Prostate gland (tissue), 2 donors: ENCODE results near the gene PTPN2. TPM values are rescaled to one million over a fixed set of nuclear protein-coding genes. Genes with fewer than 3 reads are reported as not detected.
"Not testable (repeated sequence)": the region's sequence is repeated elsewhere in the genome, so short reads cannot be mapped to it uniquely, and the experiment has no call there.

Source experiments
- DNase-seq: peaks from one replicate; pipeline ENCODE4 v3.0.0-alpha.2; 2019; ENCODE audit warnings: low spot score
- H3K27ac ChIP-seq, 2 donors: fragments of 200-600 bp; sonication (generic); 2 replicates each; pipeline ENCODE4 v1.5.1; 2017 to 2019
- H3K27me3 ChIP-seq: fragments of 200-600 bp; sonication (generic); replicated peaks from 2 replicates; pipeline ENCODE4 v1.5.1; 2019; ENCODE audit not compliant: insufficient read depth
- H3K36me3 ChIP-seq, 2 donors: fragments of 200-600 bp; sonication (generic); 1 replicate in 1 of 2; 2 replicates in 1 of 2; pipeline versions ENCODE4 v1.5.1 to v1.8.1; 2017 to 2019
- H3K4me1 ChIP-seq: fragments of 200-600 bp; sonication (generic); replicated peaks from 2 replicates; pipeline ENCODE4 v1.5.1; 2019
- H3K4me3 ChIP-seq, 2 donors: fragments of 200-600 bp; sonication (generic); 2 replicates each; pipeline ENCODE4 v1.5.1; 2017 to 2019
- H3K9me3 ChIP-seq: fragments of 200-600 bp; sonication (generic); 2 replicates; pipeline ENCODE4 v1.5.1; 2017
- POLR2A ChIP-seq: fragments of 450-650 bp; IDR thresholded peaks from one replicate; pipeline ENCODE4 v1.6.1; 2016; ENCODE audit warnings: antibody characterized with exemption, mild to moderate bottlenecking
- POLR2AphosphoS5 ChIP-seq: sonication (generic); formaldehyde crosslinking; IDR thresholded peaks from one replicate; pipeline ENCODE4 v1.6.1; 2017; ENCODE audit warnings: antibody characterized with exemption
- WGBS: methylation state at CpG from one replicate; pipeline ENCODE4 v1.1.5; 2018; 5-methylcytosine and 5-hydroxymethylcytosine counted together
- intact Hi-C: fragments of 100-400 bp; cut with DNase I; formaldehyde crosslinking; loops from one replicate; pipeline ENCODE4 v1.14.2; 2022
- total RNA-seq, 2 donors: library from RNA; depleted of rRNA; stranded (reverse); fragments of >200 nt; gene quantifications; one replicate each; pipeline ENCODE4 v1.1.0, GENCODE V29; 2016
- TF ChIP-seq, protein P1 (sequence below), 4 experiments: fragments of 200-600 bp in 2 of 4; fragments of 450-650 bp in 2 of 4; sonication (generic) in 2 of 4; IDR thresholded peaks; 1 replicate in 3 of 4; 2 replicates in 1 of 4; pipeline ENCODE4 v1.5.1; 2016 to 2019; ENCODE audit warnings: antibody characterized with exemption in 4 of 4, mild to moderate bottlenecking in 2 of 4, moderate library complexity in 2 of 4

PTPN2 gene
- total RNA-seq, 2 donors from 2014 or later, result 25.0 to 34.0 TPM

DNA sequence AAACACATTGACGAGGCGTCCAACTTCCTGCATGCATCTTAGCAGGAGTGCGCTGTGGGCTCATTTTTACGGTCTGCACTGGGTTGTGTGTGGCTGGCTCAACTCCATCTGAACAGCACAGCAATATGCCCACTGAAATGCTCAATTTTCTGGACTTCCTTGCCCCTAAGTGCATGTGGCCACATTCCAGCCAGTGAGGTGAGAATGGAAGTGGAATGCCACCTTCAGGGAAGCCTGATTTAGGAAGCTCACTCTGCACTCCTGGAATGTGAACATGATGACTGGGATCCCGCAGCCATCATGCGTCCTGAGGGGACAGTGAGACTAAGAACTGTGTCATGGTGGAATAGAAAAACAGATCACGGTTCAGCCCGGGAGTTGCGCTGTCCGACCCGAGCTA, 105.0 kb downstream of the PTPN2 start:
- 95% methylated on average over 11 of the region's 11 CpGs for WGBS
- Histone ChIP-seq H3K36me3 (no peaks in the 10 kb centered on the region), H3K27me3 (no peaks in the 10 kb centered on the region), H3K4me3 (no peak overlapping the region), H3K9me3 (no peaks in the 10 kb centered on the region), H3K4me1 (no peaks in the 10 kb centered on the region), H3K27ac (no peak overlapping the region)
- intact Hi-C loops, result no loop called here
- no peak for TF ChIP-seq POLR2A
- TF ChIP-seq POLR2AphosphoS5, result no peak
- TF ChIP-seq, protein P1, sequence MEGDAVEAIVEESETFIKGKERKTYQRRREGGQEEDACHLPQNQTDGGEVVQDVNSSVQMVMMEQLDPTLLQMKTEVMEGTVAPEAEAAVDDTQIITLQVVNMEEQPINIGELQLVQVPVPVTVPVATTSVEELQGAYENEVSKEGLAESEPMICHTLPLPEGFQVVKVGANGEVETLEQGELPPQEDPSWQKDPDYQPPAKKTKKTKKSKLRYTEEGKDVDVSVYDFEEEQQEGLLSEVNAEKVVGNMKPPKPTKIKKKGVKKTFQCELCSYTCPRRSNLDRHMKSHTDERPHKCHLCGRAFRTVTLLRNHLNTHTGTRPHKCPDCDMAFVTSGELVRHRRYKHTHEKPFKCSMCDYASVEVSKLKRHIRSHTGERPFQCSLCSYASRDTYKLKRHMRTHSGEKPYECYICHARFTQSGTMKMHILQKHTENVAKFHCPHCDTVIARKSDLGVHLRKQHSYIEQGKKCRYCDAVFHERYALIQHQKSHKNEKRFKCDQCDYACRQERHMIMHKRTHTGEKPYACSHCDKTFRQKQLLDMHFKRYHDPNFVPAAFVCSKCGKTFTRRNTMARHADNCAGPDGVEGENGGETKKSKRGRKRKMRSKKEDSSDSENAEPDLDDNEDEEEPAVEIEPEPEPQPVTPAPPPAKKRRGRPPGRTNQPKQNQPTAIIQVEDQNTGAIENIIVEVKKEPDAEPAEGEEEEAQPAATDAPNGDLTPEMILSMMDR (IDR thresholded peaks at IDR 0.05), result no peak
- DNase-seq, result no peak

DNA sequence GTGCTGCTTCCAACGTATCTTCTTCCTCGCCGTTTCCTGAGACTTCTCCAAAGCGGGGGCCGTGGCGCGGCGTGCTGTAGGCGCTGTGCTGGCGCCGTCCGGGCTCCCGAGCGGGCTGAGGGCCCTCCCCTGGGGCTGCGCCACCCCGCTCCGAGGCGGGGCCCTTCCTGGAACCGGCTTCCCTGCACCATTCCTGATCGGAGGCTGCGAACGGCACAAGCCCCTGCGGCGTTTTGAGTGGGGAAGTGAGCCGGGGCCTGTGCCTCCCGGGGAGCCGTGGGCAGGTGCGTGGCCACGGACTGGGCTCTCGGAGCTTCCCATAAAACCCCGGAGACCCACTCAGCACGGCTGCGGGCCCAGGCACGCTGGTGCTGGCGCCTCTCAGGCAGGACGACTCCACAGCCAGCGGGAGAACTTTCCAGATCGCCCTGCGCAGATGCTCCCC, 106.5 kb downstream of the PTPN2 start:
- TF ChIP-seq POLR2AphosphoS5, result no peak
- TF ChIP-seq, protein P1 (IDR thresholded peaks at IDR 0.05), result no peak
- Histone ChIP-seq H3K27me3 (no peaks in the 10 kb centered on the region), H3K9me3 (no peaks in the 10 kb centered on the region), H3K4me3 (no peak overlapping the region), H3K36me3 (no peaks in the 10 kb centered on the region), H3K27ac (no peak overlapping the region), H3K4me1 (no peaks in the 10 kb centered on the region)
- intact Hi-C loops, result no loop called here
- DNase-seq, result no peak
- WGBS, result 84% methylated on average over 33 of the region's 39 CpGs

DNA sequence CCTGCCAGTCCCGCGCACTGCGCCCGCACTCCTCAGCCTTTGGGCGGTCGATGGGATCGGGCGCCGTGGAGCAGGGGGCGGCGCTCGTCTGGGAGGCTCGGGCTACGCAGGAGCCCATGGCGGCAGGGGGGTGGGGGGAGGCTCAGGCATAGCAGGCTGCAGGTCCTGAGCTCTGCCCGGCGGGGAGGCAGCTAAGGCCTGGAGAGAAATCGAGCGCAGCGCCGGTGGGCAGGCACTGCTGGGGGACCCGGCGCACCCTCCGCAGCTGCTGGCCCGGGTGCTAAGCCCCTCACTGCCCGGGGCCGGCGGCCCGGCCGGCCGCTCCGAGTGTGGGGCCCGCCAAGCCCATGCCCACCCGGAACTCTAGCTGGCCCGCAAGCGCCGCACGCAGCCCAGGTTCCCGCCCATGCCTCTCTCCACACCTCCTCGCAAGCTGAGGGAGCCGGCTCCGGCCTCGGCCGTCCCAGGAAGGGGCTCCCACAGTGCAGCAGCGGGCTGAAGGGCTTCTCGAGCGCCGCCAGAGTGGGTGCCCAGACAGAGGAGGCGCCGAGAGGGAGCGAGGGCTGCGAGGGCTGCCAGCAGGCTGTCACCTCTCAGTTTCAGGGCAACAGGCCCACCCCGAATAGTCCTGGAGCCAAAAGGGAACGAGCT, 107.1 kb downstream of the PTPN2 start:
- 94% methylated on average over 39 of the region's 54 CpGs for WGBS
- DNase-seq, result no peak

DNA sequence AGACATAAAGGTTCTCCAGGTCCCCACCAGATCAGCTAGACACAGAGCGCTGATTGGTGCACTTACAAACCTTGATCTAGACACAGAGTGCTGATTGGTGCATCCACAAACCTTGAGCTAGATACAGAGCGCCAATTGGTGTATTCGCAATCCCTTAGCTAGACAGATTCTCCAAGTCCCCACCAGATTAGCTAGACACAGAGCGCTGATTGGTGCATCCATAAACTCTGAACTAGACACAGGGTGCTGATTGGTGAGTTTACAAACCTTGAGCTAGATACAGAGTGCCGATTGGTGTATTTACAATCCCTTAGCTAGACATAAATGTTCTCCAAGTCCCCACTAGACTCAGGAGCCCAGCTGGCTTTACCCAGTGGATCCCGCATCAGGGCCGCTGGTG, 107.6 kb downstream of the PTPN2 start:
- H3K27ac ChIP-seq, intact Hi-C loops, H3K36me3 ChIP-seq, H3K4me1 ChIP-seq, DNase-seq, H3K27me3 ChIP-seq, H3K4me3 ChIP-seq, H3K9me3 ChIP-seq: not testable (repeated sequence)
- WGBS, result 97% methylated on average over 7 of the region's 7 CpGs

More for the DNA sequence above, 107.1 kb downstream of the PTPN2 start:
- Histone ChIP-seq H3K4me1 (no peaks in the 10 kb centered on the region), H3K27ac (no peak overlapping the region), H3K27me3 (no peaks in the 10 kb centered on the region), H3K4me3 (no peak overlapping the region), H3K9me3 (no peaks in the 10 kb centered on the region), H3K36me3 (no peaks in the 10 kb centered on the region)
- TF ChIP-seq POLR2AphosphoS5, result no peak
- TF ChIP-seq POLR2A, result no peak
- TF ChIP-seq, protein P1 (IDR thresholded peaks at IDR 0.05), result no peak
- intact Hi-C loops, result no loop called here

DNA sequence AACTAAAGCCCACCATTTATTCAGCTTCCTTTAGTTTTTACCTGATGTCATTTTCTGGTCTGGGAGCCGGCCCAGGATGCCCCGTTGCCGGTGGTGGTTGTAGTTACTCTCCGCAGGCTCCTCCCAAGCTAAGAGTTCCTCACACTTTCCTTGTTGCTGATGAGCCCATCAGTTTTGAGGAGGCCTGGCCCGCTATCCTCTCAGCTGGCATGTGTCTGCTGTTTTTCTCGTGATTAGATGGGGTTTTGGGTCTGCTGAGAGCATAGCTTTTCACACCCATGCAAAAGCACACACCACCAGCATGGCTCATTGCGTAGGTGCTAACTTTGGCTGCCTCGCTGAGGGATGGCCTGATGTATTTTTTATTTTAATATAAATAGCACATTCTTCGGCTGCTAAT, 109.1 kb downstream of the PTPN2 start:
- no peak overlapping the region for H3K27ac ChIP-seq
- H3K36me3 ChIP-seq, result no peaks in the 10 kb centered on the region
- TF ChIP-seq POLR2AphosphoS5 (no peak), POLR2A (no peak)
- TF ChIP-seq, protein P1 (IDR thresholded peaks at IDR 0.05), result no peak
- no peak for DNase-seq
- 84% methylated on average over 9 of the region's 9 CpGs for WGBS
- no peaks in the 10 kb centered on the region for H3K4me1 ChIP-seq
- intact Hi-C loops, result no loop called here
- H3K27me3 ChIP-seq, result no peaks in the 10 kb centered on the region
- H3K9me3 ChIP-seq, result no peaks in the 10 kb centered on the region
- no peak overlapping the region for H3K4me3 ChIP-seq
